GM18511 (cell line): ENCODE data around the gene GOLGA6L7.
"Not testable (repeated sequence)": the region's sequence is repeated elsewhere in the genome, so short reads cannot be mapped to it uniquely, and the experiment has no call there.

Experiments used
- ATAC-seq: cut with Tn5 transposase; IDR thresholded peaks from one replicate; pipeline ENCODE4 v1.9.1; 2021; ENCODE audit warnings: mild to moderate bottlenecking, moderate library complexity; ENCODE audit not compliant: unreplicated experiment

Gene GOLGA6L7

DNA sequence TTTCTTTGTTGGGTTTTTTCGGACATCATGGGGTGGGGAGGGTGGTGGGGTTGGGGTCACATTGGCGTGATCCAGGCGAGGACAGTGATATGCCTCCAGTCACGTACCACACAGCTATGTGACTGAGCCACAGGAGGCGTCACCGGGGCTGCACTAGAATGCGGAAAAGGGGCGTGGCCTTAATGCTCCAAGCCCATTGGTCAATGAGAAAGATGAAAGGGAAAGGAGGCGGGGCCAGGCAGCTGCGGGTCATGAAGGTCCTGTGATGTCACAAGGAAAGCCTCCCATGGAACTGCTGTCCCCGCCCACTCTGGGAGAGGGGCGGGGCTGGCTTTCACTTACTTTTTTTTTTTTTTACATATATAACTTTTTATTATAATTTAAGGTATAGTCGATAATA, at the start of gene GOLGA6L7:
Gene GOLGA6L7, minus strand, starts transcription at position 124 of the 400 bp plus-strand sequence. Its CDS starts 95 bp downstream, at position 29.
- ATAC-seq, result not testable (repeated sequence)

- no peak for ATAC-seq
Observed at GRCh38 chr15:28897861-28898585, 49.6 kb upstream of the GOLGA6L7 start.

DNA sequence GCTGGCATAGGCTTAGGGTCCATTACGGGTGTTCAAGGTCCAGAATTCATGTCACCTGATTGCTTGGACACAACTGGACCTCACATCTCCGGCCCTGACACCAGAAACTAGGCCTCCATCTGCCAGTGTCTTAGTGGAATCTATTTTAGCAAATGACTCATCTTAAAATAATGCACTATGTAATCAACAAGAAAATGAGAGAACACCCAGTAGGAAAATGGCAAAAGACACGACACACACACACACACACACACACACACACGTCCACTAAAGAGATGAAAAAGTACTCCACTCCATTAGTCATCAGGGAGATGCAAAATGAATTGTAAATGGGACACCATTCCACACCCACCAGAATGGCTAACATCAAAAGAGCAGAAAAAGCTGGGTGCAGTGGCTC, 48.5 kb upstream of the GOLGA6L7 start:
- no peak for ATAC-seq

DNA sequence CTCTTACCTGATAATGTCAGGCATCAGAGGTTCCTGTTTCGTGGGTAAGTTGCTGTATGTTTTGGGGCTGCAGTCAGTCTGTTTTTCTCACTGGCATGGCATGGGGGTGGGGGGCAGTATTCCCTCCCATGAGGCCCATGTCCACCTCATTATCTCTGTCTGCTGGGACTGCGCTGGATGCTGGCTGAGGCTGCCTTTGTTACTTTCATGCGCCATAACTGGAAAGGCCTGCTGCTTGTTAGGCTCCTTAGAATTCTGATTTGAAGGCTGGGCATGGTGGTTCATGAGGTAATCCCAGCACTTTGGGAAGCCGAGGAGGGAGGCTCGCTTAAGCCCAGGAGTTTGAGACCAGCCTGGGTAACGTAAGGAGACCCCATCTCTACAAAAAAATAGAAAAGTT, 47.1 kb upstream of the GOLGA6L7 start:
- no peak for ATAC-seq

GRCh38 chr15:28895146-28895545, 46.7 kb upstream of the GOLGA6L7 start:
- no peak for ATAC-seq

DNA sequence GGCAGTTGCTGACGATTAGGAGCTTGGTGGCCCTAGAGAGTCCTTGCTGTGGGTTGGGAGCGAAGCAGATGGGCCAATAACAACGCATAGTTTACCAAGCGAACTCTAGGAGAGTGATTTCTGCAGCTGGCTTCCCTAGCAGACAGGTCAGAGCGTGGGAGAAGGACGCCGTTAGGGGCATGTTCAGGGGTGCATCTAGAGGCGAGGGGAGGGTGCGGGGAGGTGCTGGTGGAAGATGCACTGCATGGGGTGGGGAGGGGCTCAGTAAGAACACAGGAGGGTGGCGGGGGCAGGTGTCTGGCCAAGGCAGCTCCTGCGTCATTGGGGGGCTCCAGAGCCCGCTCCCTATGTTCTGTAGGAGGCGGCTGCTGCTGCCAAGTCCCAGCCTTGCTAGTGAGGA, 46.2 kb upstream of the GOLGA6L7 start:
- ATAC-seq, result no peak

DNA sequence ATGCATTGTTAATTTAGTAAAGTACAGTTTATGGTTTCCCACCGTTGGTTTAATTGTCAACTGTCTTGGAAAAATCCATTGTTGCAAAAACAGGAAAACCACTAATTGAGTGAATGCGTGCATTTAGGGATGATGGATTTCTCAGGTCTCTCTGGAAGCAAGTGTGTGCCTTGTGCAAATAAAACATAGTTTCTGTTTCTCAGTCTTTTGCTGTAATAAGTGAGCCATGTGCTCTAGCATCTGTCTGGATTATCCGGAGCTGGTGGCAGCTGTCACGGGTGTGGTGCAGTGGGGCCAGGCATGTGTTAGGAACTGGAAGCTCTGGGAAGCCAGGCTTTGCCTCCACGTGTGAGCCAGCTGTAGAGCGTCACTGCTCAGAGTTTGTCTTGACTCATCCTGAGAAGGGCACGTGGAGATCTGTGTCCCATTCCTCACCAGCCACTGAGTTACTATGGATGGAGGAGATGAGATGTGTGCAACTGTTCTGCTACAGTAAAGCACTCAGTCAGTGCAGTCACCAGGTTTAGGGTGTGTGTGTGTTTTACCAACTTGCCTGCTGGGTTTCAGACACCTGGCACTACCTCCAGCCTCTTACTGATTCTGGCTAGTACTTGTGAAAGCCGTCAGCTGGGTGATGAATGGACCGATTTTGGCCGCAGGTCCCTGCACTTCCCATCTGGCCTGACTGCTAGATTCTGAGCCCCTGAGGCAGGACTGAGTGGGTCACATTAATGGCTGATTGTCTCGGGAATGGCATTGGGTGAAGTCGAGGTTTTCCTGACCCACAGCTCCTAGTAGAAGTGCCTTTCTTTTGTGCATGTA, 44.6 kb upstream of the GOLGA6L7 start:
- no peak for ATAC-seq

- ATAC-seq, result no peak
Observed at GRCh38 chr15:28891588-28891987, 43.1 kb upstream of the GOLGA6L7 start.

DNA sequence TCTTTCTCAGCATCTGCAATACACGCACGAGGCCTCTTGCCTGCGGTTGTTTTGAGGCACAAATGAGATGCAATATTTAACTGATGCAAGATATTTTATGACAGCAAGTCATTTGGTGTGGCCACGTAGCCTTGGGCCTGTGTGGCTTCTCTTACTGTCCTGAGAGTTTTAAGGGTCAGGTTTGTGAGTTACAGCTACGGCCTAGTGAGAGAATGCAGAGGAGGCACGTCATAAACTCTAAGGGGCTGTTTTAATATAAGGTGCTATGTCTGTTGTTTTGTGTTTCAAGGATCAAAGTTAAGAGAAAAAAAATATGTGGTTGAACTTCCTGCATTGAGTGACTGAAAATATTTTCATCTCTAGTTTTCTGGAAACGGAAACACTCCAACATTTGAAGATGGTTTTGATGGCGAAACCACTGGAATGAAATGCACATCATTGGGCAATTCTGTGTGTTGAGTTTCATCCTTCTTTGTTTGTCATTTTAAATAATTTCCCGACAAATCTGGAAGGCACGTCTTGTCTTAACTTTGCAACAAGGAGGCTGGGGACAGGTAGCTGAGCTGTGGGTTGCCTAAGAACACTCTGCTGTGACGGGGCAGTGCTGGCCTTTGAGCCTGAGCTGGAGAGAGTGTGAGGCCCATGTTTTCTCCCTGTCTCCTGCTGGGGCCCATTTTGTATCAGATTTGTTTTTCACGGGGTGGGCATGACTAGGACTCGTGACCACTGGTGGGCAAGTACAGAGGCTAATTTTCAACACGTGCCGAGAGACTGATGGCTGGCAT, 42.5 kb upstream of the GOLGA6L7 start:
- ATAC-seq, result no peak

DNA sequence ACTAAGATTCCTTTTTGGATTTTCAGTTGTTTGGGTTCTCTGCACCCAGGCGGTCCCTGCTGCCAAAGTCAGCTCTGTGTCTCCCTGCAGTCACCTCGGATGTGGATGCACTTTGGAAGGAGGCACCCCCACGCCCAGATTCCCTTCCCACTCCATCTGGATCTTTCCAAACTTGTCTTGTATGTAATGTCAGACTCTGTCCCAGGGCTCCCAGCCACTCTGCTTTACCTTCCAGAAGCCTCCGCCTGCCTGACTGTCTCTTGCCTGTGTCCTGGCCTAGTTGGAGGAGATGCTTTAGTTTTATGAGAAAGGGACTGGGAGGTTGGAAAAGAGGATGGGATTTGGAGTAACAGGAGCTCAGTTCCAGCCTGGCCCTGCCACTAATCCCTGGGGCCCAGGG, 41.8 kb upstream of the GOLGA6L7 start:
- ATAC-seq, result not testable (repeated sequence)

- ATAC-seq, result not testable (repeated sequence)
Observed at GRCh38 chr15:28889871-28890270, 41.4 kb upstream of the GOLGA6L7 start.

DNA sequence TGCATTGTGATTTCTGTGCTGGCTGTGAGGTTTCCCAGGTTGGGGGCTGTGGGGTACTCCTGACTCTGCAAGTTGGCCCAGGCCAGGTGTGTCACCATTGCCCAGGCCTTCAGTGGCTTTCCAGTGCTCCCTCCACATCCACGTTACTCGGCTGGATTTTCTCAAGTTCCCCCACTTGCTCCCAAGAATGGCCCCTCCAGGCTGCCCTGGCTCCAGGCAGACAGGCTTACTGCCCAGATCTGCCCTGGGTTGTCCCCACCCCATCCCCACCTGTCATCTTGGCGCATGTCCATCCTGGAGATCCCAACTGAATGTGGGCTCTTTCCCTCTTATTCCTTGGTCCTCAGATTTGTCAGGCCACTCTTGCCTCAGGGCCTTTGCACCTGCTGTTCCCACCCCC, 40.9 kb upstream of the GOLGA6L7 start:
- ATAC-seq, result no peak

DNA sequence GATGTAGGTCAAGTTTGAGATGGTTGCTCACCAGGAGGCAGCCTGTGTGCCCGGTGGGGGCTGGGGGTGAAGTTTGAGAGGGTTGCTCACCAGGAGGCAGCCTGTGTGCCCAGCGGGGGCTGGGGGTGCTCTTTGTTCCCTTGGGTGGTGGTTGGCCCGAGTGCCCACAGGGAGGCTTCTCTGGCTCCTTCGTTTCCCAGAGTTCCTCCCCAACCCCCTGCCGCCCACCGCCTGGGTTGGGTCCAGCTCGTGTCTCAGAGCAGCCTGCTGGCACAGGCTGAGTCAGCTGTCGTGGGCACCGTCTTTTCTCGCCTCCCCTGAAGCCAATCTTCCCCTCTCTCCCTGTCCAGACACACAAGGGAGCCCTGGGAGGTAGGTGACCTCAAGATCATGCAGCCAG, 40.5 kb upstream of the GOLGA6L7 start:
- no peak for ATAC-seq

DNA sequence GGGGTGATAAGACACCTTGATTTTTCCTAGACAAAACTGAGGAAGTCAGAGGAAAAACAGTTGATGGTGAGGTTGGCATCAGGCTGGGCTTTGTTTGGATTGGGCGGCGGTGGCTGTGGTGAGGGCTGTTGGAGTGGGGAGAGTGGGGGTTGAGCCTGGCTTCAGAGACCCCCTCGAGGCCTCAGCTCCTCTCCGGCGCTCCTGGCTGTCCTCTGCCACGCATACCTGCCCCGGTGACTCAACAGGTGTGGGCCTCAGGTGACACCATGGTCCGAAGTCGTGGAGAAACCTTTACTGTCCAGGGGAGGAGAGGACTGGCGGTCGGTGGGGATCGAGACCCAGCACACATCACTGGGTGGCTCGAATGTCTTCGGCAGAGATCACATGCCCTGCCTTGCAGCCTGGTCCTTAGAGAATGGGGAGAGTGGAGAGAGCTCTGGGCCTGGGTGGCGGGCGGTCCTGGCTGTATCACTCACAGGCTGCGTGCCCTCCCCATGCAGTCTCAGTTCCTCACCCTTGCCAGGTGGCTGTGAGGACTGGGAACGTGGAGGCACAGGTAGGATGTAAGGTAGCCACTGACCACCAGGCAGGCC, 40.0 kb upstream of the GOLGA6L7 start:
- no peak for ATAC-seq

DNA sequence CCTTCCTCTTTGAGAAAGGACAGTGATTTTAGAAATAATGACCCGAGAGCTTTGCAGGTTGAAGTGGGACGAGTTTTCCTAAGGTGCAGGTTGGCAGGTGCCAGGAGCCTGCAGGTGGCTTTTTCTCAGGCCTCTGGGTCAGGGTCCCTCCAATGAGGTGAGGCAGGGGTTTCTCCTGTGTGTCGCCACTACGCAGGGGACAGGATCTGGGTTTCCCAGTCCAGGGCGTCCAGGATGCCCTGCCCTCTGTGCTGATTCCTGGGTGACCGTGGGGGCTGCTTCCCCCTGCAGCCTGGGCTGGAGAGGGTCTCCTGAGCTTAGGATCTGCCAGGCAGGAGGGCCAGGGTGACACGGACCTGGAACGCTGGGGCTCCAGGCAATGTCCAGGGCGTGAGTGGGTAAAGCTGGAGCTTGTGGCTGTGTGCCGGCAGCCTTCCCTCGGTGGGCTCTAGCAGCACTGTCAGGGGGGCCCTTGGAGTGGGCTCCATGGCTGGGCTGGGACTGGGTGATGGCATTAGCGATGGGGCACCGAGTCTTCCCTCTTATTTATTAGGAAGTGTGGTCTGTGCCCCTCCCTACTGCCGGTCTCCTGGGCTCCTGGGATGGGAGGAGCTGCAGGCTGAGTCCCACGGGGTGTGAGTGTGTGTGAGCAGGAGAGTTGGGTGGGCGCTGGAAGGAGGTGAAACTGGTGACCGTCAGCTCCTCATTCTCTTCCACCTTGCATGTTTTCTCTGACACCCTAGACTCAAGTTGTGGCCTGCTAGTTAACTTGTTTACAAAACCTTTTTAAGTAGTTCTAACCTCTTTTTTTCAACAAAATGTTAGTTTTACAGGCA, 39.1 kb upstream of the GOLGA6L7 start:
- ATAC-seq, result no peak

- no peak for ATAC-seq
Observed at GRCh38 chr15:28886431-28887338, 38.2 kb upstream of the GOLGA6L7 start.

GRCh38 chr15:28885630-28886430, 37.4 kb upstream of the GOLGA6L7 start, which contains the start of gene APBA2:
Gene APBA2 (plus strand): TSS chr15:28885974. CDS start chr15:29053885, 167,911 bp downstream.
- ATAC-seq, result no peak

DNA sequence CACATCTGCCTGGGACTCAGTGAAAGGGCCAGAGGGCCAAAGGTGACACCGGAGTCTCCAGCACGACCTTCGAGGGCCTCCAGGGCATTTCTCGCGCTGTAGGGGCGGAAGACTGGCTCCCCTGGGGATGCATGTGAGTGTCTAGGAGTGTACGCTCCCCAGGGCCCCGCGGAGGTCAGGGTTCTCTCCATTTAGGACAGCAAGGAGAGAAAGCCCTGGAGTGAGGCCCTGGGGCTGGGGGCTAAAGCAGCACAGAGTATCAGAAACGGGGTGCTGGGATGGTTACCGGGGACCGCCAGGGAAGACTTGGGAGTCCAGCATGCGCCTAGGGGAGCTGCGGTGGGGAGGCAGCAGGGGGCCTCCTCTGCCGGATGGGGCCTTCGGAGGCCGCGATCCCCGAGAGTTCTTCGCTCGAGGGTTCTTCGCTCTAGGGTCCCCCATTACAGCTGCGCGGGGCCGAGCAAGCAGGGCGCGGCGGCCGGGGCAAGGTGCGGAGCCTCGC, 36.7 kb upstream of the GOLGA6L7 start:
- no peak for ATAC-seq
